ENCODE results near the gene S100A3.
A peak's percentile ranks its signal among the peaks of the same experiment; 100 is the strongest.
"Not testable (repeated sequence)": the region's sequence is repeated elsewhere in the genome, so short reads cannot be mapped to it uniquely, and the experiment has no call there.

S100A3 gene

GRCh38 chr1:153569465-153569864, 20.4 kb upstream of the S100A3 start:
- no peak for ATAC-seq
- no peak for DNase-seq

- ATAC-seq, result peak; percentile 5
- peak; percentile 89 for DNase-seq
Observed at GRCh38 chr1:153568367-153569099, 19.5 kb upstream of the S100A3 start.

DNA sequence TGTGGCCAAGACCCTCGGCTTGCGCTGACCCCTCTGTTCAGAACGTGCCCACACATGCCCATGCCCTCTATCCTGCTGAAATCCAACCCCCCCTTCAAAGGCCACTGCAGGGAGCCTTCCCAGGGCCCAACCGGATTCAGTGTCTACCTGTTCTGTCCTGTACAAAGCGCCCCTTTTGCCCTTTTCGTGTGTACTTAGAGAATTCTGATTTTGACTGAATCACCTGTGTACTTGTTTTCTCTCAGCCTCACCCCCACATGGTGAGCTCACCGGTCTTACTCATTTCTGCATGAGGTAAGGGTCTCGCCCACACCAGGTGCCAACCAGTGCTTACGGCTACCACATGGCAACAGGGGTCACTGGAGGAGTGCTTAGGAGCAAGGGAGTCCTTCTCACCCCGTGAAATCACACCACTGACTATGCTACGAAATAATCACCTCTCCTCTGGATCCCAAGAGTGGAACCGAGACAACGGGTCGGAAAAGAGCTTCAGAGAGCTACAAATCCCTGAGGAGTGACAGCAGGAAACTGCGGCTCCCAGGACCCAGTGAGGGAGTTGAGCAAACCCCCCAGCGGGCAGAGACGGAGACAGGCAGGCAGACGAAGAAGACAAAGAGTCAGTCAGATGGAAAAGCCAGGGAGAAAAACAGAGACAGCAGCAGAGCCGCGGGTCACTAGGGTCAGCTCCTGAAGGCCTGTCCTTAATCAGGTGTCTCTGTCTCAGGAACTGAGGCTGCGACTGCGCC, 18.7 kb upstream of the S100A3 start:
- ATAC-seq (peak; percentile 42), DNase-seq (peak; percentile 64)

GRCh38 chr1:153566414-153567371, 17.6 kb upstream of the S100A3 start:
- ATAC-seq (peak; percentile 93), DNase-seq (peak; percentile 91)

DNA sequence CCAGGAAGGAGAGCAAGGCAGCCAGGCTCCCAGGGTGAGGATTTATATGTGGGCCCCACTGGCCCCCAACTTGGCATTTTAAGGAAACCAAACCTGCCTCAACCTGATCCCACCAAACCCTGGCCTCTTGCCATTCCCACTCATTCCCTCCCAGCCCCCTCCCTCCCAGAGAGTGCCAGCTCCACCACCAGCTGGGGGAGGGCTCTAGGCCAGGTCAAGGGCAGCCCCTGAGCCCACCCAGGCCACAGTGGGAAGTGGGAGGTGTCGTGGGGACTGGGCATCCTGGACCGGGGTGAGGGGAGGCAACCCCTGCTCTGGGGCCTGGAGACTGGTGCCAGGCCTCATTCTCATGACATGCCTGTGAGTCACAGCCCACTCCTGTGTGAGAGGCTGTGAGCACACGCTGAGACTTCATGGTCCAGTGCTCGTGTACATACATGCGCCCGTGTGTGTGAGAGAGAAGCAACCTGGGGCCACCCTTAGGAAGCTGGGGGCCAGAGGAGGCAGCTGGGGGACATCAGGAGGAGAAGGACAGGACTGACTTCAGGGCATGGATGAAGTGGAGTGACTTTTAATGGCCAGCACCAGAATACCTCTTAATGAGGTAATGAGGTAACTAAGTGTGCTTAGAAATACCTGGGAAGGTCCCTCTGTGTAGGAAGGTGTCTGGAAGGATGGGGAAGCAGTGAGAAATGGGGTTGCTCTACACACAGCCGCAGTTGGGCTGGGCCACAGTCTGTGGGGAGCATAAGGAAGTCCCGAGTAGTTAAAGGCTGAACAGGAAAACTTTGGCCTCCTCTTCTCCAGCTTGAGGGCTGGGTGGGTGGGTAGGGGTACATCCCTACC, 16.7 kb upstream of the S100A3 start, which contains the start of gene S100A2:
S100A2 (minus strand) TSS at position 316 of the 846 bp plus-strand sequence. CDS start 1,967 bp downstream, outside the sequence.
- ATAC-seq, result peak; percentile 77
- peak; percentile 70 for DNase-seq

DNA sequence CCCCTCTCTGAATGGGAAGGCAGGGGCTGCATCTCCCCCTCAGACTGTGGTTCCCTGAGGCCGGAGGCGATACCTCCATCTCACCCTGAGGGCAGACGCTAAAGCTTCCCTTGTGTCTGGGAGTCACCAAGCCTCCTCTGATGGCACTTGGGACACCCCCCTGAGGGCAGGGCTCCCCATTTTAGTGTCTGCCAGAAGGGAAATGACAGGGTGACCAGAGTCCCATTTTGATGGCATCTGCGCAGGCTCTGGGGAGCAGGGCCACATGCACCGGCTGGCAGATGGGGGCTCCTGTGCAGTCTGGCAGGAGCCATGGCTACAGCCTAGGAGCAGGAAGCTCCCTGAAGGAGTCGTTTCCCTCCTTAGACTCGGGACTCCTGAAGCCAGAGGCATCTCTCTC, 14.9 kb upstream of the S100A3 start:
- ATAC-seq (no peak), DNase-seq (no peak)

- no peak for ATAC-seq
Observed at GRCh38 chr1:153563483-153563901, 14.4 kb upstream of the S100A3 start.

DNA sequence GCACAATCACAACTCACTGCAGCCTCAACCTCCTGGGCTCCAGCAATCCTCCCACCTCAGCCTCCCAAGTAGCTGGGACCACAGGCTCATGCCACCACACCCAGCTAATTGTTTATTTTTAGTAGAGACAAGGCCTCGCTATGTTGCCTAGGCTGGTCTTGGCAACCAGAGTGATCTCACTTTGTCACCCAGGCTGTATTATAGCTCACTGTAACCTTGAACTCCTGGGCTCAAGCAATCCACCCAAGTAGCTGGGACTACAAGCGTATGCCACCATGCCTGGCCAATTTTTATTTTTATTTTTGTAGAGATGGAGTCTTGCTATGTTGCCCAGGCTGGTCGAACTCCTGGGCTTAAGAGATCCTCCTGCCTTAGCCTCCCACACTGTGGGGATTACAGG, 13.0 kb upstream of the S100A3 start:
- ATAC-seq, DNase-seq: not testable (repeated sequence)

More at GRCh38 chr1:153563483-153563901, 14.4 kb upstream of the S100A3 start:
- no peak for DNase-seq

GRCh38 chr1:153561466-153561985, 12.5 kb upstream of the S100A3 start:
- DNase-seq (no peak), ATAC-seq (no peak)

DNA sequence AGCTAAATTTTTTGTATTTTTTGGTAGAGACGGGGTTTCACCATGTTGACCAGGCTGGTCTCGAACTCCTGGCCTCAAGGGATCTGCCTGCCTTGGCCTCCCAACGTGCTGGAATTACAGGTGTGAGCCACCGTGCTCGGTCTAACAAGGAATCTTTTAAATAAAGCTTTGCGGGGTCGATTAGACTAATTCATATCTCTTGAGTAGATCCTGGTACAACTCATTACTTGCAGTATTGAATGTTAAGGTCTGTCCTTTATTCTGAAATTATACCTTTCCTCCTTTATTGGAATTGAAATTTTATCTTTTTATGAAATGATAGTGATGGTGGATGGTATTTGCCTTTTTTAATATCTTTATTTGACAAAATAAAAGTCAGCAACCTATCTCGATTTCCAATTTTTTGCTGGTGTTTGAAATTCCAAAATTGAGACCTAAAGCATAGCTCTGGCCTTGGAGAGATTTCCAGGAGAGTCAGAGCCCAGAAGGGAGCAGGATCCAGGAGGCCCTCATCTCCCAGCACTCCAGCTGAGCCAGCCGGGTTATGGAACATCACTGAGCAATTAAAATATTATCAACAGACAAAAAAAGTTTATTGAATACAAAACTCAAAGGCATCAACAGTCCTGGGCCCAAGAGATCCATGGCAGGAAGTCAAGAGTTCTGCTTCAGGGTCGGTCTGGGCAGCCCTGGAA, 11.9 kb upstream of the S100A3 start:
- ATAC-seq (no peak), DNase-seq (no peak)

DNA sequence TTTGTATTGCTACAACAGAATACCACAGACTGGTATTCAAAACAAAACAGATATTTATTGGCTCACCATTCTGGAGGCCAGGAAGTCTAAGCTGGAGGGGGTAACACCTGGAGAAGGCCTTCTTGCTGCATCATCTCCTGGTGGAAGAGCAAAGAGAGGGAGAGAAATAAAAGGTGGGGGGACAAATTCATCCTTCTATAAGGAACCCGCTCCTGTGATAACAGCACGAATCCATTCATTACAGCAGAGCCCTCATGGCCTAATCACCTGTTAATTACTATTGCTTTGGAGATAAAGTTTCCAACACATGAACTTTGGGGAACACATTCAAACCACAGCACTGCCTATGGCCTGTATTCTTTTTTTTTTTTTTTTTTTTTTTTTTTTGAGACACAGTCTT, 11.2 kb upstream of the S100A3 start:
- ATAC-seq (no peak), DNase-seq (no peak)

GRCh38 chr1:153557877-153558276, 8.8 kb upstream of the S100A3 start:
- DNase-seq (no peak), ATAC-seq (no peak)

- no peak for DNase-seq
- no peak for ATAC-seq
Observed at GRCh38 chr1:153556348-153556747, 7.3 kb upstream of the S100A3 start.

DNA sequence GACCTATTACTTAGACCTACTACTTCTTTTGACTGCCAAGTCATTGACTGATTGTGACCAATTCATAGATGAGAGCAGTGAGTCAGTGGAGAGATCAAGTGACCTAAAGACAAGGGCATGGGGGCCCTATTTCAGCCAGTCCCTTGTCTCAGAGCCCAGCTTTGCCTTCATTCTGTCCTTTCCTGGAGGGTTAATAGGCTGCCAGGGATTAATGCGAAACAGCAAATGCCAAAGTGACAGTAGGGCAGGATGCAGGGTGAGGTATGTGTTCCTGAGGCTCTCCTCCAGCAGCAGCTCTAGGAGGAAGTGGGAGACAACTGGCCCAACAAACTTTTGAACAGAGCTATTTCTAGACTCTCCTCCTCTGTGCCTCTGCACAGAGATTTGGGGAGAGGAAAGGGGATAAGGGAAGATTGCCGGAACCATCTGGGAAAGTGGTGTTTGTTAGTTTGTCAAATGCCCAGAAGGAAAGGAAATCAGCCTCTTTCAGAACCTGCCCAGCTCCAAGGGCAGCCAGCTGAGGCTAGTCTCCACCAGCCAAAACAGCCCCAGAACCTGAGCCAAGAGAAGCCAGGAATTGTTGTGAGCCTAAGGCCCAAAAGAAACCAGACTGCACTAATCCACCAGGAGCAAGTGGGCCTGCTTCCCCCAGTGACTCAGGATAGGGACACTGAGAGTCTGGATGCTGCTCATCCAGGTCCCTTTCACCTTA, 4.9 kb upstream of the S100A3 start:
- DNase-seq, result no peak

DNA sequence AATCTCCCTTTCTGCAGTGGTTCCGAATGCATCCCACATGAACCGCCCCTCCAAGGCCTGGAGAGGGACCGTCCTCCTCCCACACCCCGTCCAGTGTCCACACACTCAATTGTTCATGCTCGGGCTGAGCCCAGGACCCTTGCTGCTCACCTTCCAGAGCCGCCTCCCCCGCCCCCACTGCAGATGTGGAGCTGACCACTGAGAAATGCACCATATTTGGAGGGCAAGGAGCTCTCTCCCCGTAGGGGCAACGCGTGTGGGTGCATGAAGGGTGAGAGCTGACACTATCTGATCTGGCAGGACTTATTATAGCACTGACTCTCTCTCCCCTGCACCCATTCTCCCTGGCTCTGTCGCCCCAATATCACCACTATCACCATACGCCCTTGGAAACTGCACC, 4.0 kb upstream of the S100A3 start:
- ATAC-seq (no peak), DNase-seq (no peak)

More for the DNA sequence above, 4.9 kb upstream of the S100A3 start:
- no peak for ATAC-seq

GRCh38 chr1:153552335-153552734, 3.3 kb upstream of the S100A3 start:
- no peak for ATAC-seq
- DNase-seq, result no peak

- no peak for ATAC-seq
- DNase-seq, result no peak
Observed at GRCh38 chr1:153550827-153551500, 1.9 kb upstream of the S100A3 start.

GRCh38 chr1:153550398-153550758, 1.3 kb upstream of the S100A3 start:
- DNase-seq (no peak), ATAC-seq (no peak)

- ATAC-seq (no peak), DNase-seq (no peak)
Observed at GRCh38 chr1:153549741-153550397, 811 bp upstream of the S100A3 start.
